Measurements from ENCODE around the gene COQ8A.

COQ8A gene

DNA sequence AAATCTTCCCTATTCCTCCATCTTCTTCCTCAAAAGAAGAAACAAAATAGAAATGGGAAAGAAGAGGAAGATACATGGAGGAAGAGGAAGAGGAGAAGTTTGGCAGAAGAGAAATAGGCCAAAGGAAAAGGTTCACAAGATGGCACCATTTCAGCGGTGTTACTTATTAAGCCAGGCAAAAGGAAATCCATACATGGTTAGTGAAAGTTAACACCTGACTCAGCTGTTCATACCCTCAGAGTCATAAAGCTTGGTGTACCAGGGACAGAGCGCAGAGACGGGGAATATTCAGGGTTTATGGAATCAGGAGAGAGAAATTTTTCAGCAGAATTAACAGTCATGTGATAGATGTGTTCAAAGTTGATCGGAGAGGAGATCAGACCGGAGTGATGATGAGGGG is 70.6 kb downstream of the COQ8A start:
- DNase-seq (ENCODE audit: low read depth in 2 of 2): no peak

DNA sequence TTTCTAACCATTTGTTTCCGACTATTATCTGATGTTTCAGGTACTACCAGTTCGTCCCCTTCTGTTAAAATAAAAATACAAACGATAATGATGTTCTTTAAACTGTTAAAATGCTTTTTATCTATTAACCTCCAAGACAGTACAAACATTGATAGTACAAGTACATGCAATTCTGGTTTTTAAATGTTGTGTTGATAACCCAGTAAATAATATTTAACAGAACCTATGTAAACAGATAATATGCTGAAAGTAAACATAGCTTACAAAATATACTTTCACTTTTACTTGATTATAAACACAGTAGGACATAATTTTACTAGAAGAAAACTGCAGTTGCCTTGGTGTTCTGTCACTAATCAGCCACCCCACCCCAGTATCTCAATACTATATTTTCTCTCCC is 76.9 kb downstream of the COQ8A start:
- DNase-seq (ENCODE audit: low read depth in 2 of 2): no peak

DNA sequence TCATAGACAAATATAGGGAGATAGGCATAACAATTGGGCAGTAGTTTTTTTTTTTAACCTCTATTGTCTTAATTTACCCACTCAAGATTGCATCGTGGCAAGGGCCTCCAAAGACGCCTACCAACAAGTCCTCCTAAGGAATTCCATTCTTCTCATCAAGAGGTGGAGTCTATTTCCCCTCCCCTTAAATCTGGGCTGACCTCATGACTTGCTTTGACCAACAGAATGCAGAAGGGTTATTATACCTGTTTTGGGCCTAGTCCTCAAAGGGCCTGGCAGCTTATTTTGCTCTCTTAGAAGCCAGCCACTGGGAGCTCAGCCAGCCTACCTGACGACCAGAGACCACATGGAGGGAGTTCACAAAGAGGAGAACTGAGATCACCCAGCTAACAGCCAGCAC is 92.3 kb downstream of the COQ8A start:
- no peak for DNase-seq (ENCODE audit: low read depth in 2 of 2)

DNA sequence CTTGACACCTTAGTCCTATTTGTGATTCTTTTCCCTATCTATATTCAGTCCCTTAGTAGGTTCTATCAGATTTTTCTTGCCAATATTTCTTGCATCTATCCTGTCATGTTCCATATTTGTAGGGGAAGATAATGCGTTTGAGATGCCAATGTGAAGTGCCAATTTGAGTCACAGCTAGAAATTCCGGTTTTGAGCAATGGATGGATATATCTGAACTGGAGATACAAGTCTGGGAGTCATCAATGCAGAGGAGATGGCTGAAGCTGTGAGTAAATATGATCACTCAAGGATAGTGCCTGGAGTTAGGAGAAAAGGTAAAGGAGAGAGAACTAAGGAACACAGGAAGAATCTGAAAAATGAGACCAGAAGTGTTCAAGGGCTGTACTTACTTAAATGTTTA is 93.8 kb downstream of the COQ8A start:
- DNase-seq (ENCODE audit: low read depth in 2 of 2): no peak

DNA sequence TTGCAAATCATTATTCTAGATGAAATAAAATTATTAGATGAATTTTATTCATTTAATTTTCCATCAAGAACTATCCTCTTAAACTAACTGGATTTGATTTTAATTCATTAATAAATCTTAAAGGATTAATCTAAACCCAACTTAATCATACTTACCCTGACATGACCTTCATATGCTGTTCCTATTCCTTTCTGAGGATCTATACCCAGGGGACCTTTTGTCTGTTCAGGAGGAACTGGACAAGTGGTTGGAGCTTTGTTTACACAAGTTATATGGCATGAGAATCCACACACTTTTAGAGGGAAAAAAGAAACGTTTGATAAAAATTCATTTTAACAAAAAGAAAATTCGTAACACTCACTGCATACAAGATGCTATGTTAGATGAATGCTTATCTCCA is 95.2 kb downstream of the COQ8A start:
- no peak for DNase-seq (ENCODE audit: low read depth in 2 of 2)

DNA sequence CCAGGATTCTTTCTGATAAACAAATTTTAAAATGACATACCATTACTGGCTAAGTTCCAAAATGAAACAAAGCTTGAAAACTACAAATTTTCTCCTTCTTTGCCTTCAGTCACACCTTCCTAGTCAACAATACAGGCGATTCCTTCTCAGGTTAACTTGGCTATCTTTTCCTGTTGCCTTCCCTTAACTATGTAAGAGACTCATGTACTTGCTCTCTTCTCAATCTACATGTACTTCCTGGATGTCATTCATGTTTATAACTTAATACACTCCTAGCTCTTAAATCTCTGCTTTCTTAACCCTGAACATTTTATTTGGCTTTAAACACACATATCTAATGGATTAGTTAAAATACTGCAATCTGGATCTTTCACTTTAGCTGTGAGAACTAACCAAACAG is 97.0 kb downstream of the COQ8A start:
- no peak for DNase-seq (ENCODE audit: low read depth in 2 of 2)
